H9 (cell line): ENCODE data around the gene MALAT1. TPM values are rescaled to one million over a fixed set of nuclear protein-coding genes. Genes with fewer than 3 reads are reported as not detected.
"Not testable (repeated sequence)": the region's sequence is repeated elsewhere in the genome, so short reads cannot be mapped to it uniquely, and the experiment has no call there.

Source experiments
- DNase-seq: peaks from one replicate; pipeline ENCODE4 v3.0.0-alpha.2; 2017
- H2AFZ ChIP-seq: one replicate; pipeline ENCODE4 v1.6.1; 2013; ENCODE audit warnings: mild to moderate bottlenecking, low read length, control low read depth, moderate library complexity
- H2AK5ac ChIP-seq: 2 replicates; pipeline ENCODE4 v1.6.1; 2013; ENCODE audit warnings: low read length, control low read depth, mixed read lengths; ENCODE audit not compliant: insufficient read length
- H2BK120ac ChIP-seq: one replicate; pipeline ENCODE4 v1.6.1; 2013; ENCODE audit warnings: low read depth, mild to moderate bottlenecking, low read length, control low read depth, inconsistent platforms; ENCODE audit not compliant: poor library complexity, severe bottlenecking
- H2BK12ac ChIP-seq: 2 replicates; pipeline ENCODE4 v1.6.1; 2013; ENCODE audit warnings: low read length, control low read depth, mixed read lengths, low read depth; ENCODE audit not compliant: insufficient read length
- H2BK15ac ChIP-seq: 2 replicates; pipeline ENCODE4 v1.6.1; 2013; ENCODE audit warnings: low read depth, low read length, control low read depth
- H2BK20ac ChIP-seq: one replicate; pipeline ENCODE4 v1.6.1; 2013; ENCODE audit warnings: low read depth, mild to moderate bottlenecking, low read length, control low read depth, inconsistent platforms; ENCODE audit not compliant: poor library complexity, severe bottlenecking
- H2BK5ac ChIP-seq: 2 replicates; pipeline ENCODE4 v1.6.1; 2013; ENCODE audit warnings: low read length, control low read depth, mixed read lengths; ENCODE audit not compliant: insufficient read length
- H3K14ac ChIP-seq: 2 replicates; pipeline ENCODE4 v1.6.1; 2013; ENCODE audit warnings: low read length, control low read depth; ENCODE audit not compliant: insufficient read depth
- H3K18ac ChIP-seq: 2 replicates; pipeline ENCODE4 v1.6.1; 2013; ENCODE audit warnings: low read depth, mild to moderate bottlenecking, mixed read lengths, low read length, control low read depth; ENCODE audit not compliant: insufficient read length
- H3K23ac ChIP-seq: 2 replicates; pipeline ENCODE4 v1.6.1; 2013; ENCODE audit warnings: low read length, control low read depth, mixed read lengths, low read depth; ENCODE audit not compliant: insufficient read length
- H3K23me2 ChIP-seq: 2 replicates; pipeline ENCODE4 v1.6.1; 2013; ENCODE audit warnings: low read depth, mild to moderate bottlenecking, mixed read lengths, low read length, control low read depth; ENCODE audit not compliant: insufficient read length, poor library complexity, severe bottlenecking
- H3K27ac ChIP-seq: 2 replicates; pipeline ENCODE4 v1.5.1; 2013; ENCODE audit warnings: low read length, control low read depth, mixed read lengths, low read depth; ENCODE audit not compliant: insufficient read length
- H3K27me3 ChIP-seq: 2 replicates; pipeline ENCODE4 v1.6.1; 2013; ENCODE audit warnings: low read length, control low read depth, inconsistent platforms; ENCODE audit not compliant: insufficient read depth
- H3K4ac ChIP-seq: 2 replicates; pipeline ENCODE4 v1.6.1; 2013; ENCODE audit warnings: low read depth, mild to moderate bottlenecking, control low read depth, inconsistent platforms, low read length, moderate library complexity
- H3K4me1 ChIP-seq: 2 replicates; pipeline ENCODE4 v1.6.1; 2013; ENCODE audit warnings: low read length, control low read depth, inconsistent platforms; ENCODE audit not compliant: insufficient read depth
- H3K4me2 ChIP-seq: 2 replicates; pipeline ENCODE4 v1.6.1; 2013; ENCODE audit warnings: low read length, control low read depth, mixed read lengths; ENCODE audit not compliant: insufficient read length, insufficient read depth
- H3K56ac ChIP-seq: 2 replicates; pipeline ENCODE4 v1.6.1; 2013; ENCODE audit warnings: low read depth, mild to moderate bottlenecking, mixed read lengths, low read length, control low read depth; ENCODE audit not compliant: insufficient read length
- H3K79me1 ChIP-seq: 2 replicates; pipeline ENCODE4 v1.6.1; 2013; ENCODE audit warnings: low read depth, mild to moderate bottlenecking, moderate library complexity, low read length, control low read depth, inconsistent platforms; ENCODE audit not compliant: insufficient read depth, poor library complexity, severe bottlenecking
- H3K79me2 ChIP-seq: 2 replicates; pipeline ENCODE4 v1.6.1; 2013; ENCODE audit warnings: low read length, control low read depth, inconsistent platforms; ENCODE audit not compliant: insufficient read depth
- H3K9ac ChIP-seq: 2 replicates; pipeline ENCODE4 v1.6.1; 2013; ENCODE audit warnings: low read length, control low read depth, mixed read lengths; ENCODE audit not compliant: insufficient read length; ENCODE audit errors: extremely low read depth
- H3K9me3 ChIP-seq: one replicate; pipeline ENCODE4 v1.6.1; 2013; ENCODE audit warnings: low read depth, low read length, inconsistent platforms; ENCODE audit not compliant: control insufficient read depth
- H3T11ph ChIP-seq: one replicate; pipeline ENCODE4 v1.6.1; 2013; ENCODE audit warnings: mild to moderate bottlenecking, low read length, control low read depth, inconsistent platforms
- H4K20me1 ChIP-seq: one replicate; pipeline ENCODE4 v1.6.1; 2013; ENCODE audit not compliant: control insufficient read depth, insufficient read length, insufficient read depth
- H4K5ac ChIP-seq: 2 replicates; pipeline ENCODE4 v1.6.1; 2013; ENCODE audit warnings: low read depth, mild to moderate bottlenecking, mixed read lengths, low read length, control low read depth; ENCODE audit not compliant: insufficient read length
- H4K8ac ChIP-seq: replicated peaks from 2 replicates; pipeline ENCODE4 v1.6.1; 2013; ENCODE audit warnings: low read length, control low read depth, mixed read lengths, low read depth; ENCODE audit not compliant: insufficient read length
- H4K91ac ChIP-seq: 2 replicates; pipeline ENCODE4 v1.6.1; 2013; ENCODE audit warnings: low read depth, mild to moderate bottlenecking, moderate library complexity, mixed read lengths, low read length, control low read depth; ENCODE audit not compliant: insufficient read length
- H3K27ac Mint-ChIP-seq, 3 experiments: 2 replicates in 2 of 3; 3 replicates in 1 of 3; pipeline ENCODE4 v1.8.0; 2020 to 2021; ENCODE audit warnings: mixed read lengths in 3 of 3, mild to moderate bottlenecking in 1 of 3, moderate library complexity in 1 of 3
- H3K27me3 Mint-ChIP-seq: 2 replicates; pipeline ENCODE4 v1.8.0; 2021; ENCODE audit warnings: low read depth, mild to moderate bottlenecking, moderate library complexity, mixed read lengths
- H3K36me3 Mint-ChIP-seq, 3 experiments: 2 replicates in 2 of 3; 3 replicates in 1 of 3; pipeline ENCODE4 v1.8.0; 2020 to 2021; ENCODE audit warnings: low read depth in 3 of 3, mixed read lengths in 3 of 3; ENCODE audit not compliant: insufficient read depth in 1 of 3
- H3K4me1 Mint-ChIP-seq, 2 experiments: 2 replicates each; pipeline ENCODE4 v1.8.0; 2020; ENCODE audit warnings: mixed read lengths in 2 of 2
- H3K4me3 Mint-ChIP-seq, 2 experiments: 2 replicates in 1 of 2; 3 replicates in 1 of 2; pipeline ENCODE4 v1.8.0; 2020 to 2021; ENCODE audit warnings: mild to moderate bottlenecking in 2 of 2, mixed read lengths in 2 of 2, moderate library complexity in 1 of 2
- H3K9me3 Mint-ChIP-seq, 2 experiments: 2 replicates in 1 of 2; 3 replicates in 1 of 2; pipeline ENCODE4 v1.8.0; 2020; ENCODE audit warnings: mild to moderate bottlenecking in 2 of 2, mixed read lengths in 2 of 2, moderate library complexity in 1 of 2
- WGBS: extraction: QIAGEN DNeasy Blood & Tissue Kit; methylation state at CpG from one replicate; pipeline ENCODE4 v1.1.7; 2013; ENCODE audit warnings: missing lambda C conversion rate, low lambda C conversion rate, mixed read lengths; ENCODE audit not compliant: insufficient read length; ENCODE audit errors: extremely low coverage; 5-methylcytosine and 5-hydroxymethylcytosine counted together
- total RNA-seq: library from RNA; stranded (reverse); gene quantifications from 2 replicates; pipeline ENCODE4 v1.2.1, GENCODE V29; 2021
- TF ChIP-seq, protein P1 (sequence below): fragments of 200-600 bp; sonication (generic); conservative IDR thresholded peaks from 3 replicates; pipeline ENCODE4 v1.8.0; 2021; ENCODE audit warnings: antibody characterized with exemption, mild to moderate bottlenecking

MALAT1 gene
- total RNA-seq, 1 experiment from 2014 or later = 1,934 TPM

DNA sequence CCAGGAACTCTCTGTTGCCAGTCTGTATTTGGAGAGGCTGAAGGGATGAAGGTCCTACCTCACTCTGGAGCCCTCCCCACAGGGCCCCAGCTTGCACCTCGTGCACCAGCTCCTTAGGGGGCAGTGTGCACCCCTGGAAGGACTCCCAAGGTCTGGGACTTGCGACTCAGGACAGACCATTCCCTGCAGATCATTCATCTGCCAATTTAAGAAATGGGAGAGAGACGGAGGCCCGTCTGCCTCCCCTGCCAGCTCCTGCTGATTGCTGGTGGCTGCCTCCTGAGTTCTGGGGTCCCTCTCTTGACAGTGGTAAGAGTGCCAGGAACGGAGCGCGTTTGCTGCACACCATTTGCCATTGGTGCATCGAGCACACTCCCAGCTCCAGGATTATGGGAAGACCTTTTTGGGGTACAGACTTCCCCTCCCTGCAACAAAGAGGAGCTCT, 27.4 kb upstream of the MALAT1 start:
- no peaks in the 10 kb centered on the region for H3K27me3 ChIP-seq

DNA sequence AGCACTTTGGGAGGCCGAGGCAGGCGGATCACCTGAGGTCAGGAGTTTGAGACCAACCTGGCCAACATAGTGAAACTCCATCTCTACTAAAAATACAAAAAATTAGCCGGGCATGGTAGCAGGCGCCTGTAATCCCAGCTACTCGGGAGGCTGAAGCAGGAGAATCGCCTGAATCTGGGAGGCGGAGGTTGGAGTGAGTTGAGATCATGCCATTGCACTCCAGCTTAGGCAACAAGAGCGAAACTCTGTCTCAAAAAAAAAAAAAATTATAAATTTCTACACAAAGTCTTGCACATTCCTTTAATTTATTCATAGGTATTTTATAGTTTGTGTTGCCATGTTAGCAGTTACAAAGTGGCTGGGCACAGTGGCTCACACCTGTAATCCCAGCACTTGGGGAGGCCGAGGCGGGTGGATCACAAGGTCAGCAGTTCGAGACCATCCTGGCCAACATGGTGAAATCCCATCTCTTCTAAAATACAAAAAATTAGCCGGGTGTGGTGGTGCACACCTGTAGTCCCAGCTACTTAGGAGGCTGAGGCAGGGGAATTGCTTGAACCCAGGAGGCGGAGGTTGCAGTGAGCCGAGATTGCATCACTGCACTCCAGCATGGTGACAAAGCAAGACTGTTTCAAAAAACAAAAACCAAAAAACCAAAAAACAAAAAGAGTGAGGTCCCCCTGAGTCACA, 26.1 kb upstream of the MALAT1 start:
- not testable (repeated sequence) for H3K9me3 ChIP-seq, H3K9ac ChIP-seq, H2AK5ac ChIP-seq, H3K79me1 ChIP-seq, H4K8ac ChIP-seq, H3K23me2 ChIP-seq, H3K56ac ChIP-seq, H3T11ph ChIP-seq, H3K4me3 Mint-ChIP-seq, DNase-seq, H2BK120ac ChIP-seq, H3K18ac ChIP-seq, H4K20me1 ChIP-seq, H3K14ac ChIP-seq, H2BK15ac ChIP-seq, H3K79me2 ChIP-seq, H2BK20ac ChIP-seq, H3K4me2 ChIP-seq, H2BK5ac ChIP-seq, H3K36me3 Mint-ChIP-seq, H3K27me3 ChIP-seq, H2BK12ac ChIP-seq, H3K4ac ChIP-seq, H3K4me1 ChIP-seq, H3K23ac ChIP-seq, H3K27ac Mint-ChIP-seq, H4K91ac ChIP-seq, H3K27ac ChIP-seq, H2AFZ ChIP-seq, H4K5ac ChIP-seq, H3K9me3 Mint-ChIP-seq
- WGBS = no CpG with 5 or more reads among the region's 14 CpGs
- H3K4me1 Mint-ChIP-seq = peaks cover 12 to 15% of the 10 kb centered on the region in 2 experiments
- peaks cover 14% of the 10 kb centered on the region for H3K27me3 Mint-ChIP-seq

More for the DNA sequence above, 27.4 kb upstream of the MALAT1 start:
- DNase-seq = peak; percentile 82
- no peak overlapping the region for H2BK120ac ChIP-seq
- Mint-ChIP-seq H3K9me3 (no peaks in the 10 kb centered on the region; a peak in 2 of 5 replicates), H3K36me3 (no peaks in the 10 kb centered on the region), H3K27me3 (peaks cover 26% of the 10 kb centered on the region), H3K4me1 (peaks cover 5 to 9% of the 10 kb centered on the region in 2 experiments), H3K27ac (no peak overlapping the region), H3K4me3 (no peak overlapping the region)
- no peak overlapping the region for H3K4me2 ChIP-seq
- no CpG with 5 or more reads among the region's 8 CpGs for WGBS
- no peak overlapping the region for H4K5ac ChIP-seq
- no peak overlapping the region for H2BK20ac ChIP-seq
- no peak overlapping the region for H3K14ac ChIP-seq
- no peak overlapping the region for H2BK5ac ChIP-seq
- no peak overlapping the region for H2BK15ac ChIP-seq
- TF ChIP-seq, protein P1, sequence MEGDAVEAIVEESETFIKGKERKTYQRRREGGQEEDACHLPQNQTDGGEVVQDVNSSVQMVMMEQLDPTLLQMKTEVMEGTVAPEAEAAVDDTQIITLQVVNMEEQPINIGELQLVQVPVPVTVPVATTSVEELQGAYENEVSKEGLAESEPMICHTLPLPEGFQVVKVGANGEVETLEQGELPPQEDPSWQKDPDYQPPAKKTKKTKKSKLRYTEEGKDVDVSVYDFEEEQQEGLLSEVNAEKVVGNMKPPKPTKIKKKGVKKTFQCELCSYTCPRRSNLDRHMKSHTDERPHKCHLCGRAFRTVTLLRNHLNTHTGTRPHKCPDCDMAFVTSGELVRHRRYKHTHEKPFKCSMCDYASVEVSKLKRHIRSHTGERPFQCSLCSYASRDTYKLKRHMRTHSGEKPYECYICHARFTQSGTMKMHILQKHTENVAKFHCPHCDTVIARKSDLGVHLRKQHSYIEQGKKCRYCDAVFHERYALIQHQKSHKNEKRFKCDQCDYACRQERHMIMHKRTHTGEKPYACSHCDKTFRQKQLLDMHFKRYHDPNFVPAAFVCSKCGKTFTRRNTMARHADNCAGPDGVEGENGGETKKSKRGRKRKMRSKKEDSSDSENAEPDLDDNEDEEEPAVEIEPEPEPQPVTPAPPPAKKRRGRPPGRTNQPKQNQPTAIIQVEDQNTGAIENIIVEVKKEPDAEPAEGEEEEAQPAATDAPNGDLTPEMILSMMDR = peak; percentile 65
- no peak overlapping the region for H3T11ph ChIP-seq
- H3K23ac ChIP-seq = no peak overlapping the region
- H3K9me3 ChIP-seq = no peaks in the 10 kb centered on the region
- no peak overlapping the region for H3K18ac ChIP-seq
- no peak overlapping the region for H3K4ac ChIP-seq
- H4K20me1 ChIP-seq = no peaks in the 10 kb centered on the region
- no peaks in the 10 kb centered on the region for H3K79me1 ChIP-seq
- H2AK5ac ChIP-seq = no peak overlapping the region
- H3K27ac ChIP-seq = no peak overlapping the region
- no peak overlapping the region for H2BK12ac ChIP-seq
- H4K8ac ChIP-seq = no peak overlapping the region
- no peak overlapping the region for H3K56ac ChIP-seq
- no peaks in the 10 kb centered on the region for H3K23me2 ChIP-seq
- H4K91ac ChIP-seq = no peak overlapping the region
- no peak overlapping the region for H2AFZ ChIP-seq
- no peak overlapping the region for H3K9ac ChIP-seq
- no peaks in the 10 kb centered on the region for H3K79me2 ChIP-seq
- H3K4me1 ChIP-seq = no peaks in the 10 kb centered on the region
